ENCODE data around the gene DLX5.

The DLX5 gene

DNA sequence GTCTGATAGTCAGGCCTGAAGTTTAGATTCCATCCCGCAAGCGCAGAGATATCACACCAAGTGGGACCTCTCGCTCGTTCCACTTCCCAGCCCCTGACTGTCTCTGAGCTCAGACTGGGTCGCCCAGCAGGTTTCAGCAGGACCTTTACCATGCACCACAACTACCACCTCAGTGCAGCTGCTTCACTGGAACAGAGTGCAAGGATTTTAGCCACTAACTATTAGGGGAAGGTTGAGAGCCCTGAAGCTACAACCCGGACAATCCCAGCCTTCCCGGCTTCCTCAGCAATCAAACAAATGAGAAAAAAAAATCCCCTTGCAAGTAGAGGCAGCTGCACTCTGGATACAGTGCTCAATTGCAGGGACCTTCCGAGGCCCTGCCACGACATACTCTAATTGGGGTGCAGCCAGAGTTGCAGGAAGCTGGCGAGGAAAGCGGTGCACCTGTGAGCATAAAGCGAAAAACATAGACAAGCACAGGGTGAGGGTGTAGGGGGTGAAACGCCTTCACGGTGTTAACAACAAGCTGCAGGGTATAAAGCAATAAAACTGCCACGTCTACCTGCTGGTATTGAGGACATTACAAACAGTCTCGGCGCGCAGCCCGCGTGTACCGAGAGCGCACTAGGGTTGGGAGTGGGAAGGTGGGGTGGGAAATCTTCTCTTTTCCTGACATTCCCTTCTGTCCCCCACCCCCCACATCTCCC, 21.9 kb downstream of the DLX5 start:
- no peak for TF ChIP-seq CTCF (IDR thresholded peaks at IDR 0.05; ENCODE audit: unreplicated experiment in 3 of 3)
- H3K4me3 Mint-ChIP-seq = peak overlapping the region in 1 of 3 experiments; percentile 29

GRCh38 chr7:97001656-97002554, 22.7 kb downstream of the DLX5 start:
- Mint-ChIP-seq H3K9me3 (no peaks in the 10 kb centered on the region), H3K27ac (no peak overlapping the region), H3K4me3 (peak overlapping the region in 1 of 3 experiments; percentile 29), H3K36me3 (ENCODE audit: low read depth) (no peaks in the 10 kb centered on the region), H3K4me1 (peaks cover 16% of the 10 kb centered on the region), H3K27me3 (ENCODE audit: low read depth) (peaks cover 100% of the 10 kb centered on the region)
- TF ChIP-seq CTCF (IDR thresholded peaks at IDR 0.05; ENCODE audit: unreplicated experiment in 3 of 3) = no peak

More for the DNA sequence above, 21.9 kb downstream of the DLX5 start:
- H3K9me3 Mint-ChIP-seq = no peaks in the 10 kb centered on the region
- no peaks in the 10 kb centered on the region for H3K36me3 Mint-ChIP-seq (ENCODE audit: low read depth)
- peaks cover 10% of the 10 kb centered on the region for H3K4me1 Mint-ChIP-seq
- peaks cover 100% of the 10 kb centered on the region for H3K27me3 Mint-ChIP-seq (ENCODE audit: low read depth)
- H3K27ac Mint-ChIP-seq = no peak overlapping the region

GRCh38 chr7:97001221-97001620, 23.4 kb downstream of the DLX5 start:
- Mint-ChIP-seq H3K4me1 (peaks cover 16% of the 10 kb centered on the region), H3K36me3 (ENCODE audit: low read depth) (no peaks in the 10 kb centered on the region), H3K27me3 (ENCODE audit: low read depth) (peaks cover 100% of the 10 kb centered on the region), H3K9me3 (no peaks in the 10 kb centered on the region), H3K27ac (no peak overlapping the region), H3K4me3 (no peak overlapping the region)
- no peak for TF ChIP-seq CTCF (IDR thresholded peaks at IDR 0.05; ENCODE audit: unreplicated experiment in 3 of 3)

GRCh38 chr7:96998744-96999143, 25.9 kb downstream of the DLX5 start:
- Mint-ChIP-seq H3K4me3 (no peak overlapping the region), H3K9me3 (peaks cover 10% of the 10 kb centered on the region), H3K27me3 (ENCODE audit: low read depth) (peaks cover 100% of the 10 kb centered on the region), H3K4me1 (peaks cover 16% of the 10 kb centered on the region), H3K36me3 (ENCODE audit: low read depth) (no peaks in the 10 kb centered on the region), H3K27ac (no peak overlapping the region)
- TF ChIP-seq CTCF (IDR thresholded peaks at IDR 0.05; ENCODE audit: unreplicated experiment in 3 of 3) = no peak

DNA sequence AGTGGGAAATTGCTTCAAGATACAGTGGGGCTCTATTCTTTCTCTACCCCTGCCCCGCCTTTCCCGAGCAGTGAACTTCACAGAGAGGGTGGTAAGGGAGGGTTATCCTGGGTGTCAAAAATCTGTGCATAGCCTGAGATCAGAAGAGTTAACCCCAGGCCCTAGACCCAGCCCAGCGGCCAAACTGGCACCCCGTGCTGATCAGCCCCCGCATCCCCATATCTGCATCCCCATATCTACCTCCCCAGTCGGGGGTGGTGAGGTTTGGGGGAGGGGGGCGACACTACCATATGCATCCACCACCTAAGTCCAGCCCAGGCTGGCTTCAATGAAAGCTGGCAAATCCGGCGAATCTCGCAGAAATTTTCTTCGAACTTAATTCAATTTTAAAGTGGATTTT, 26.3 kb downstream of the DLX5 start:
- peaks cover 16% of the 10 kb centered on the region for H3K4me1 Mint-ChIP-seq
- H3K4me3 Mint-ChIP-seq = no peak overlapping the region
- H3K36me3 Mint-ChIP-seq (ENCODE audit: low read depth) = no peaks in the 10 kb centered on the region
- peaks cover 100% of the 10 kb centered on the region for H3K27me3 Mint-ChIP-seq (ENCODE audit: low read depth)
- no peak overlapping the region for H3K27ac Mint-ChIP-seq
- TF ChIP-seq CTCF (IDR thresholded peaks at IDR 0.05; ENCODE audit: unreplicated experiment in 3 of 3) = no peak
- peaks cover 11% of the 10 kb centered on the region for H3K9me3 Mint-ChIP-seq
